H9 (cell line): ENCODE data around the gene TMEM154. TPM values are rescaled to one million over a fixed set of nuclear protein-coding genes. Genes with fewer than 3 reads are reported as not detected.

Experiments
- DNase-seq: peaks from one replicate; pipeline ENCODE4 v3.0.0-alpha.2; 2017
- H2AFZ ChIP-seq: one replicate; pipeline ENCODE4 v1.6.1; 2013; ENCODE audit warnings: mild to moderate bottlenecking, low read length, control low read depth, moderate library complexity
- H2AK5ac ChIP-seq: 2 replicates; pipeline ENCODE4 v1.6.1; 2013; ENCODE audit warnings: low read length, control low read depth, mixed read lengths; ENCODE audit not compliant: insufficient read length
- H2BK120ac ChIP-seq: one replicate; pipeline ENCODE4 v1.6.1; 2013; ENCODE audit warnings: low read depth, mild to moderate bottlenecking, low read length, control low read depth, inconsistent platforms; ENCODE audit not compliant: poor library complexity, severe bottlenecking
- H2BK12ac ChIP-seq: 2 replicates; pipeline ENCODE4 v1.6.1; 2013; ENCODE audit warnings: low read length, control low read depth, mixed read lengths, low read depth; ENCODE audit not compliant: insufficient read length
- H2BK15ac ChIP-seq: 2 replicates; pipeline ENCODE4 v1.6.1; 2013; ENCODE audit warnings: low read depth, low read length, control low read depth
- H2BK20ac ChIP-seq: one replicate; pipeline ENCODE4 v1.6.1; 2013; ENCODE audit warnings: low read depth, mild to moderate bottlenecking, low read length, control low read depth, inconsistent platforms; ENCODE audit not compliant: poor library complexity, severe bottlenecking
- H2BK5ac ChIP-seq: 2 replicates; pipeline ENCODE4 v1.6.1; 2013; ENCODE audit warnings: low read length, control low read depth, mixed read lengths; ENCODE audit not compliant: insufficient read length
- H3K14ac ChIP-seq: 2 replicates; pipeline ENCODE4 v1.6.1; 2013; ENCODE audit warnings: low read length, control low read depth; ENCODE audit not compliant: insufficient read depth
- H3K18ac ChIP-seq: 2 replicates; pipeline ENCODE4 v1.6.1; 2013; ENCODE audit warnings: low read depth, mild to moderate bottlenecking, mixed read lengths, low read length, control low read depth; ENCODE audit not compliant: insufficient read length
- H3K23ac ChIP-seq: 2 replicates; pipeline ENCODE4 v1.6.1; 2013; ENCODE audit warnings: low read length, control low read depth, mixed read lengths, low read depth; ENCODE audit not compliant: insufficient read length
- H3K23me2 ChIP-seq: 2 replicates; pipeline ENCODE4 v1.6.1; 2013; ENCODE audit warnings: low read depth, mild to moderate bottlenecking, mixed read lengths, low read length, control low read depth; ENCODE audit not compliant: insufficient read length, poor library complexity, severe bottlenecking
- H3K27ac ChIP-seq: 2 replicates; pipeline ENCODE4 v1.5.1; 2013; ENCODE audit warnings: low read length, control low read depth, mixed read lengths, low read depth; ENCODE audit not compliant: insufficient read length
- H3K27me3 ChIP-seq: 2 replicates; pipeline ENCODE4 v1.6.1; 2013; ENCODE audit warnings: low read length, control low read depth, inconsistent platforms; ENCODE audit not compliant: insufficient read depth
- H3K4ac ChIP-seq: 2 replicates; pipeline ENCODE4 v1.6.1; 2013; ENCODE audit warnings: low read depth, mild to moderate bottlenecking, control low read depth, inconsistent platforms, low read length, moderate library complexity
- H3K4me1 ChIP-seq: 2 replicates; pipeline ENCODE4 v1.6.1; 2013; ENCODE audit warnings: low read length, control low read depth, inconsistent platforms; ENCODE audit not compliant: insufficient read depth
- H3K4me2 ChIP-seq: 2 replicates; pipeline ENCODE4 v1.6.1; 2013; ENCODE audit warnings: low read length, control low read depth, mixed read lengths; ENCODE audit not compliant: insufficient read length, insufficient read depth
- H3K56ac ChIP-seq: 2 replicates; pipeline ENCODE4 v1.6.1; 2013; ENCODE audit warnings: low read depth, mild to moderate bottlenecking, mixed read lengths, low read length, control low read depth; ENCODE audit not compliant: insufficient read length
- H3K79me1 ChIP-seq: 2 replicates; pipeline ENCODE4 v1.6.1; 2013; ENCODE audit warnings: low read depth, mild to moderate bottlenecking, moderate library complexity, low read length, control low read depth, inconsistent platforms; ENCODE audit not compliant: insufficient read depth, poor library complexity, severe bottlenecking
- H3K79me2 ChIP-seq: 2 replicates; pipeline ENCODE4 v1.6.1; 2013; ENCODE audit warnings: low read length, control low read depth, inconsistent platforms; ENCODE audit not compliant: insufficient read depth
- H3K9ac ChIP-seq: 2 replicates; pipeline ENCODE4 v1.6.1; 2013; ENCODE audit warnings: low read length, control low read depth, mixed read lengths; ENCODE audit not compliant: insufficient read length; ENCODE audit errors: extremely low read depth
- H3K9me3 ChIP-seq: one replicate; pipeline ENCODE4 v1.6.1; 2013; ENCODE audit warnings: low read depth, low read length, inconsistent platforms; ENCODE audit not compliant: control insufficient read depth
- H3T11ph ChIP-seq: one replicate; pipeline ENCODE4 v1.6.1; 2013; ENCODE audit warnings: mild to moderate bottlenecking, low read length, control low read depth, inconsistent platforms
- H4K20me1 ChIP-seq: one replicate; pipeline ENCODE4 v1.6.1; 2013; ENCODE audit not compliant: control insufficient read depth, insufficient read length, insufficient read depth
- H4K5ac ChIP-seq: 2 replicates; pipeline ENCODE4 v1.6.1; 2013; ENCODE audit warnings: low read depth, mild to moderate bottlenecking, mixed read lengths, low read length, control low read depth; ENCODE audit not compliant: insufficient read length
- H4K8ac ChIP-seq: replicated peaks from 2 replicates; pipeline ENCODE4 v1.6.1; 2013; ENCODE audit warnings: low read length, control low read depth, mixed read lengths, low read depth; ENCODE audit not compliant: insufficient read length
- H4K91ac ChIP-seq: 2 replicates; pipeline ENCODE4 v1.6.1; 2013; ENCODE audit warnings: low read depth, mild to moderate bottlenecking, moderate library complexity, mixed read lengths, low read length, control low read depth; ENCODE audit not compliant: insufficient read length
- H3K27ac Mint-ChIP-seq, 3 experiments: 2 replicates in 2 of 3; 3 replicates in 1 of 3; pipeline ENCODE4 v1.8.0; 2020 to 2021; ENCODE audit warnings: mixed read lengths in 3 of 3, mild to moderate bottlenecking in 1 of 3, moderate library complexity in 1 of 3
- H3K27me3 Mint-ChIP-seq: 2 replicates; pipeline ENCODE4 v1.8.0; 2021; ENCODE audit warnings: low read depth, mild to moderate bottlenecking, moderate library complexity, mixed read lengths
- H3K36me3 Mint-ChIP-seq, 3 experiments: 2 replicates in 2 of 3; 3 replicates in 1 of 3; pipeline ENCODE4 v1.8.0; 2020 to 2021; ENCODE audit warnings: low read depth in 3 of 3, mixed read lengths in 3 of 3; ENCODE audit not compliant: insufficient read depth in 1 of 3
- H3K4me1 Mint-ChIP-seq, 2 experiments: 2 replicates each; pipeline ENCODE4 v1.8.0; 2020; ENCODE audit warnings: mixed read lengths in 2 of 2
- H3K4me3 Mint-ChIP-seq, 2 experiments: 2 replicates in 1 of 2; 3 replicates in 1 of 2; pipeline ENCODE4 v1.8.0; 2020 to 2021; ENCODE audit warnings: mild to moderate bottlenecking in 2 of 2, mixed read lengths in 2 of 2, moderate library complexity in 1 of 2
- H3K9me3 Mint-ChIP-seq, 2 experiments: 2 replicates in 1 of 2; 3 replicates in 1 of 2; pipeline ENCODE4 v1.8.0; 2020; ENCODE audit warnings: mild to moderate bottlenecking in 2 of 2, mixed read lengths in 2 of 2, moderate library complexity in 1 of 2
- WGBS: extraction: QIAGEN DNeasy Blood & Tissue Kit; methylation state at CpG from one replicate; pipeline ENCODE4 v1.1.7; 2013; ENCODE audit warnings: missing lambda C conversion rate, low lambda C conversion rate, mixed read lengths; ENCODE audit not compliant: insufficient read length; ENCODE audit errors: extremely low coverage; 5-methylcytosine and 5-hydroxymethylcytosine counted together
- total RNA-seq: library from RNA; stranded (reverse); gene quantifications from 2 replicates; pipeline ENCODE4 v1.2.1, GENCODE V29; 2021
- TF ChIP-seq, protein P1 (sequence below): fragments of 200-600 bp; sonication (generic); conservative IDR thresholded peaks from 3 replicates; pipeline ENCODE4 v1.8.0; 2021; ENCODE audit warnings: antibody characterized with exemption, mild to moderate bottlenecking

Gene TMEM154
- total RNA-seq, 1 experiment from 2014 or later, result 1.7 TPM

- Mint-ChIP-seq H3K4me1 (peaks cover 9 to 10% of the 10 kb centered on the region in 2 experiments), H3K4me3 (no peak overlapping the region), H3K36me3 (no peaks in the 10 kb centered on the region), H3K27ac (no peak overlapping the region), H3K27me3 (no peaks in the 10 kb centered on the region), H3K9me3 (no peaks in the 10 kb centered on the region; a peak in 1 of 5 replicates)
- H2BK15ac ChIP-seq, result no peak overlapping the region
- H3K79me1 ChIP-seq, result no peaks in the 10 kb centered on the region
- no peak overlapping the region for H2BK20ac ChIP-seq
- no peaks in the 10 kb centered on the region; the same call in 1 of the 2 replicates for H3K4me1 ChIP-seq
- H3K23me2 ChIP-seq, result no peaks in the 10 kb centered on the region
- no peak overlapping the region for H4K91ac ChIP-seq
- no peaks in the 10 kb centered on the region for H3K27me3 ChIP-seq
- H4K5ac ChIP-seq, result no peak overlapping the region
- H4K8ac ChIP-seq, result no peak overlapping the region
- H3T11ph ChIP-seq, result no peak overlapping the region
- H2BK120ac ChIP-seq, result no peak overlapping the region
- no peaks in the 10 kb centered on the region for H3K79me2 ChIP-seq
- no peak overlapping the region for H3K27ac ChIP-seq
- H3K4ac ChIP-seq, result no peak overlapping the region
- no peak overlapping the region for H3K23ac ChIP-seq
- H3K9ac ChIP-seq, result no peak overlapping the region
- no peak overlapping the region for H3K14ac ChIP-seq
- H2AK5ac ChIP-seq, result no peak overlapping the region
- no peak overlapping the region for H2AFZ ChIP-seq
- H2BK5ac ChIP-seq, result no peak overlapping the region
- no peak overlapping the region for H3K56ac ChIP-seq
- DNase-seq, result no peak
- H2BK12ac ChIP-seq, result no peak overlapping the region
- WGBS, result no CpG with 5 or more reads among the region's 6 CpGs
- no peaks in the 10 kb centered on the region for H4K20me1 ChIP-seq
- no peak overlapping the region for H3K4me2 ChIP-seq
- H3K9me3 ChIP-seq, result no peaks in the 10 kb centered on the region
- TF ChIP-seq, protein P1, sequence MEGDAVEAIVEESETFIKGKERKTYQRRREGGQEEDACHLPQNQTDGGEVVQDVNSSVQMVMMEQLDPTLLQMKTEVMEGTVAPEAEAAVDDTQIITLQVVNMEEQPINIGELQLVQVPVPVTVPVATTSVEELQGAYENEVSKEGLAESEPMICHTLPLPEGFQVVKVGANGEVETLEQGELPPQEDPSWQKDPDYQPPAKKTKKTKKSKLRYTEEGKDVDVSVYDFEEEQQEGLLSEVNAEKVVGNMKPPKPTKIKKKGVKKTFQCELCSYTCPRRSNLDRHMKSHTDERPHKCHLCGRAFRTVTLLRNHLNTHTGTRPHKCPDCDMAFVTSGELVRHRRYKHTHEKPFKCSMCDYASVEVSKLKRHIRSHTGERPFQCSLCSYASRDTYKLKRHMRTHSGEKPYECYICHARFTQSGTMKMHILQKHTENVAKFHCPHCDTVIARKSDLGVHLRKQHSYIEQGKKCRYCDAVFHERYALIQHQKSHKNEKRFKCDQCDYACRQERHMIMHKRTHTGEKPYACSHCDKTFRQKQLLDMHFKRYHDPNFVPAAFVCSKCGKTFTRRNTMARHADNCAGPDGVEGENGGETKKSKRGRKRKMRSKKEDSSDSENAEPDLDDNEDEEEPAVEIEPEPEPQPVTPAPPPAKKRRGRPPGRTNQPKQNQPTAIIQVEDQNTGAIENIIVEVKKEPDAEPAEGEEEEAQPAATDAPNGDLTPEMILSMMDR, result no peak
- H3K18ac ChIP-seq, result no peak overlapping the region
These were observed 99.9 kb downstream of the TMEM154 start for GRCh38 chr4:152579916-152580315.
